Inferior parietal cortex (tissue), 1 donor: Measurements from ENCODE around the gene C5orf15.

Experiments used
- DNase-seq: peaks from one replicate; pipeline ENCODE4 v3.0.0-alpha.2; 2016; ENCODE audit errors: extremely low spot score

The C5orf15 gene

DNA sequence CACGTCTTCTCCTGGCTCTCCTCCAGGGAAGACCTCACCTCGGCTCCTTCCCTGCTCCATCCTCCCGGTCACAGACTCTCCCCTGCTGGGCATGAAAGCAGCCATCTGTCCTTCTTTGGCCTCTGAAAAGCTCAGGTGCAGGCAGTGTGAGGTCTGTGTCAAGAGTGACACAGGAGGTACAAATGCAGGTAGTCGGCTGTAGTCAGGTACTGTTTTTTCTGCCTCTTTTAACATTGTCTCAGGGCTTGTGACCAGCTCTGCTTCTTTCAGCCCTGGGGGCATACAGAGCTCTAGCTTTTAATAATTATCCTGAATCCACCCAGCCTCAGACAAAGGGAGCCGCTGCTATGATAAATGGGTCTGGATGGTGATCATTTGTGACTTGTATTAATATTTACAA, 46.4 kb downstream of the C5orf15 start:
- no peak for DNase-seq

DNA sequence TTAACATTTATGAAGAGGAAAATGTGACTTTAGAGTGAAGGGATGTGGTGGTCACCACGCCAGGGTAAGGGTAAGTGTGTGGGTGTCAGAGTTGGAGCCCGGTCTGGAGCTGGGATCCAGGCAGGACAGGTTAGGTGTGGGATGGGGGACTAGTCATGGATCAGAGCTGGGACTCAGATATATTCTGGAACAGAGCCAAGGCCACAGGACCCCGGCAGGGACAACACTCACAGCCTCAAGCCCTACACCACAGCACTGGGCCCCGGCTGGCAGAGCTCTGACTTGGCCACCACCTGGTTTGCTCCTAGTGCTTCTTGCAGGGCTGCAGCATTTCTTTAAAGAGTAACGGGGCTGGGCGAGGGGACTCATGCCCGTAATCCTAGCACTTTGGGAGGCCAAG, 47.4 kb downstream of the C5orf15 start:
- no peak for DNase-seq

DNA sequence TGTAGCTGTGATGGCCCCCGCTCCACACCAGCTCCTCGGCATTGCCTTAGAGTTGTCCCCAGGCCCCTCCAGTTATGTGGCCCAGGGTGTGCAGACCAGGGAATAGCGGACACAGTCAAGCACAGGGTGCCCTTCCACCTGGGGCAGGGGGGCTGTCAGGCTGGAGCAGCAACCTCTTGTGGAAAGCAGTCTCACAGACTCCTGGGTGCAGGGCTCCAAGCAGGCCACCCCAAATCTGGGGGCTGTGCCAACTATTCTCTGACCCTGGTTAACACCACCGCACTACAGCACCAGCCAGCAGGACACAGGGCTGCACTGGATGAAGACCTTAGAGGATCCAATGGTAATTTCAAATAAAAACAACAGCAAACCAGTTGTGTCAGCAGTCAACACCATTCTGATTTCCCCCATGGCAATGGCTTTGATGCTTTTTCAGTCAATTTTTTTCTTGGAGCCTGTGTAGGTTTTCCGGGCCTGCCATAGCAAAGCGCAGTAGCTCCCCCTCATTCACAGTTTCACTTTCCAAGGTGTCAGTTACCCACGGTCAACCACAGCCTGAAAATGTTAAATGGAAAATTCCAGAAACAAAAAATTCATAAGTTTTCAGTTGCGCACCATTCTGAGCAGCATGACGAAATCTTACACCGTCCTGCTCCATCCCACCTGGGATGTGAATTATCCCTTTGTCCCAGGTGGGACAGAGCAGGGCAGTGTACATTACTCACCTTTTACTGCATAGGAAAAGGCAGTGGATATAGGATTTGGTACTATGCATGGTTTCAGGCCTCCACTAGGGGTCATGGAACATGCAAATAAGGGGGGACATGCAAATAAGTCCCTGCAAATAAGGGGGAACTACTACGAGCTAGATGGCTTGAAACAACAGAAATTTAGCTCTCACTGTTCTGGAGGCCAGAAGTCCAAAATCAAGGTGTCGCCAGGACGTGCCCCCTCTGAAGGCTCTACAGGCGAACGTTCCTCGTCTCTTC, 49.0 kb downstream of the C5orf15 start:
- DNase-seq, result no peak

DNA sequence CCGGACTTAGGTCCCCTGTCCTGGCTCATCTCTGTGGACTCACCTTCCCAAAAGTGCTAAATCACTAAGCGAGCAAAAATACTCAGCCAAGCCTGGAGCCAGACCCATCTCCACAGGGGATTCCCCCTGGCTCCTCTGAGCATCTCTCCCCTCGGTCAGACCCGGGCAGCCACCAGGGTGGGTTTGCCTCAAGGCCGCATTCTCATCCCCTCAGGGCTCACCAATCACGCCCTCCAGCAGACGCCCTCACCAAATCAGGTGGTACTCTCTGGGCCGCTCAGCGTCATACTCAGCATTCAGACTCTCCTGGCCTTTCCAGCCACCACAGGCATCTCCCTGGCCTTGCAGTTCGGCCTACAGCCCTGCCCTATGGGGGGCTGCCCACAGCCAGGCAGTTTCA, 49.7 kb downstream of the C5orf15 start:
- DNase-seq, result no peak

DNA sequence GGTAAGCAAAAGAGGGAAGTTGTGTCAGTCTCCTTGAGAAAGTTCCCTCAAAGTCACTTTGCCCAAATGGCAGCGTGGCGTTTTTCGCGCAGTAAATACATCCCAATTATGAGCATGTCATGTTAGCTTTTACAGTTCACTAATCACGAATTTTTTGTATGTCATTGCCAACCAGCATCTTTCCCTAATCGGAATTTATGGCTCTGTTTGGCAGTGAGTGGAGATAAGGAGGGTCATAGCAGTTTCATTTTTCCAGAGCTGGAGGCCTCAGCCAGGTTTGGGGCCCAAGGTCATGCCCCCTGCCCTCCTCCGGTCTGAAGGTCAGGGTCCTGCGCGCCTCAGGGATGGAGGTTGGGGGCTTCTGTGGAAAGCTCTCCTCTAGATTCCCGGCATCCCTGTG, 50.1 kb downstream of the C5orf15 start:
- no peak for DNase-seq

DNA sequence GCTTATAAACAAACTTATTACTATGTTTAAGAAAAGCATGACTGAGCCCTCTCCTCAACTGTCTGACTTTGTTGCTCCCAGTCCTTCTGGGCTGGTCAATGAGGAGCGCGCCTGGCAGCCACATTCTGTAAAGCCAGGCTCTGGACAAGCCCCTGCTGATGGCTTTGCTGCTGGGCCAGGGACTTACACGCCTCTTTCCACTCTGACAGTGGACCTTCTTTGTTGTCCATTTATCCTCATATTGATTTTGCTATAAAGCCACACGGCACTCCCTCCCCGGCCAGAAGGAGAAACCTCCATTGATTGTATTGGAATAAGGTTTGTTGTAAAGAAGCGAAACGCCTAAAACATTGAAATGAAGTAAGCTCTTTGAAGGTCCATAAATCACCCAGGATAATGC, 50.6 kb downstream of the C5orf15 start:
- DNase-seq, result no peak

DNA sequence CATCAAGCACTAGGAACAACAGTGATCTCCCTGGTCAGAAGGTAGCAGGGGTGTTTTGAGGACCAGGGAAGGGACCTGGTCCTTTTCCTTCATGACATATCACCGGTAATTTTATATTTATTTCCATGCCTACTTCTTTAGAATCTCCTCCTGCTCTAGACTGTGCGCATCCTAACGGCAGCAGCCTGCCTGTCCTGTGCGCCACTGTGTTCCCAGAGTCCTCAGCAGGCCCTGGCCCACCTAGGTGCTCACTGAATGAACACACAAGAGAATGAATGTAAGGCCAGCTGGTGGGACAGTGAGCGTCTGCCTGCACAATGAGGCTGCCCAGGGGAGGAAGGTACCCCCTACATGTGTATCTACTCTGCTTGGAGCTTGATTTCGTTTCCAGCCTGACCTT, 51.5 kb downstream of the C5orf15 start:
- DNase-seq, result no peak

DNA sequence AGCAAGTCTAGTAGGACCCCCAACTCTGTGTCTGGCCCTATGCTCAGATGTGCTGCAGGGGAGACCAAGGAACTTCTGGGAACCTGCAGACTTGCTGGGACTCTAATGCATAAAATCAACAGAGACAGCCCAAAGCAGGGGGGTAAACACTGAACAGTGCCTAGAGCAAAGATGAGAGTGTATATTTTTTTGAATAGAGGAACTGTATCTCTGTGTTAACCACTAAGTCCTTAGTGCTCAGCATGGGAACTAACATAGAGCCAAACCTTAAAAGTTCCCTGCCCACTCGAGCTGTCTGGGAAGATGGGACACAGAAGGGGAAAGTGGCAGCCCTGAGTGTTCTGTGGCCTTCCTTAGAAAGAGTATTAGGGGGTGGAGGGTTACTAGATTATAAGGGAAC, 51.9 kb downstream of the C5orf15 start:
- no peak for DNase-seq

DNA sequence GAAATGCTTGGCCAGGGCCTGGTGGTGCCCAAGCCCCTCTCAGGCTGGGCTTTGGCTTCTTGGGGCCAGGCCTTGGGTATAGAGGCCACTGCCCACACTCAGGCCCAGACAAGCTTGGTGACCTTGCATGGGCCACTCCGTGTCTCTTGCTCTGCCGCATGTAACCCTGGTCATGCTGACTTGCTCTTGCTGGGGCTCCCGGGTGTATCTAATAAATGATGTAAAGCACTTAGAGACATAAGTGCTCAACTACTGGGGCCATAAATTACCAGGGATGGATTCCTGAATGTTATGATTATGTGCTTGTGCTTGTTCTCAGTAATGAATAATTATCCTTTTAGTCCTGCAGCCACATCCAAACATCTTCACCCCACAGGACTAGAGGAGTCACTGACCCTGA, 54.0 kb downstream of the C5orf15 start:
- no peak for DNase-seq

DNA sequence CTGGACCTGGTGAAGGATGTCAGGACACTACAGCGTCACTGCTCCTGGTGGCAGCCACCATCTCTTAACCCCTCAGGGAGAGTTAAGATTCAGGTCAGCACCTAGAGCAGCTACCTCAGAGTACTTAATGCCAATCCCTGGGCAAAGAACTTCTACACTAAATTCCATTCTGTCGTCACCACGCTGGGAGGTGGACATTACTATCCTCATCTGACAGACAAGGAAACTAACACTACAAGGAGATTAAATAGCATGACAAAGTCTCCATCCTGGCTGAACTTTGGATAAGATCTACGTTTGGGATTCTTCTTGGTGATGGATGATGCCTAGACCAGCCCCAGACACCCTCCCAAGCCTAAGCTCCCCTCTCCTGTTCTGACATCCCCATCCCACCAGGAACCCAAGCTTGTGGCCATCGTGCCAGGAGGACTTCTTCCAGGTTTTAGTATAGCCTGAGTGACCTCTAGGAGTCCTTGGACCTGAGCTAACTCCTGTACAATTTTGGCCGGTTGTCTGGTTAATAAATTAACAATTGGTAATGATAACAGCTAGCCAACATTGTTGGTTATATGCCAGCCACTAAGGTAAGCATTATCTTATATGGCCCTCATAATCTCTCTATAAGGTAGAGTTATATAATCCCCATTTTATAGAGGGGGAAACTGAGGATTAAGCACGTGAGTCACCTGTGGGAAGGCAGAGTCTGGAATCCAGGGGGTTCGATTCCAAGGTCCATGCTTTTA, 54.8 kb downstream of the C5orf15 start:
- no peak for DNase-seq

DNA sequence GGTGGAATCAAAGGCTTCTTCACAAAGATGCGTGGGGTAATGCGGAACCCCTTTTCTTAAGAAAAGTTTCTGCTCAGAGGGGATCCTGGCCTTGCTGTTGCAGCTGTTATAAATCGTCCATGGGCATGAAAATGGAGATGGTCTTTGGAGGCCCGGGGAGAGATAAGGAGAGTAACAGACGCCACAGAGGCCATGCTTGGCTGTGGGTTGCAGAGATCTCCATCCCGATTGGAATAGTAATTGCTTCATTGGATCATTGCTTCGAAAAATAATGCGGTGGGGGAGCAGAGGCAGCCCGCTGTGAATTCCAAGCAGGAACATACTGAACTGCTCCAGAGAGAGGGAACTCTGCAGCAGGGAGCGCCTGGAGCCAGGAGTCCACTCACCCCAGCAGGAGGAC, 55.5 kb downstream of the C5orf15 start:
- no peak for DNase-seq

DNA sequence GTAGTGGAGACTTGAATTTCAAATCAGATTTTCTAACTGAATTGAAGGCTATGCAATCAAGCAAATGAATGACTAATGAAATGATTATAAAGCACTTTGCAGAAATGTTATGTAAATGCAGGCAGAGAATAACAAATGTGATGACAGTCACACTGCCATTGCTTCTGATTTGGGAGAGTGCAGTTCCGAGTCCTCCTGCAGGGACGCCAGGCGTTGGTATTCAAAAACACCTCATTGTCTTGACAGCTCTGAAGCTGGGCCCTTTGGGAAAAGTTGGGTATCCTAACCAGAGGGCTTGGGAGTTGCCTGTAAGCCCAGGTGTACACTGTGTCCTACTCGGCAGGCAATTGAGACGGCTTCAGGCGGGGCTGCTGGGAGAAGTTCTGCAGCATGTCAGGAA, 57.9 kb downstream of the C5orf15 start:
- DNase-seq, result no peak

DNA sequence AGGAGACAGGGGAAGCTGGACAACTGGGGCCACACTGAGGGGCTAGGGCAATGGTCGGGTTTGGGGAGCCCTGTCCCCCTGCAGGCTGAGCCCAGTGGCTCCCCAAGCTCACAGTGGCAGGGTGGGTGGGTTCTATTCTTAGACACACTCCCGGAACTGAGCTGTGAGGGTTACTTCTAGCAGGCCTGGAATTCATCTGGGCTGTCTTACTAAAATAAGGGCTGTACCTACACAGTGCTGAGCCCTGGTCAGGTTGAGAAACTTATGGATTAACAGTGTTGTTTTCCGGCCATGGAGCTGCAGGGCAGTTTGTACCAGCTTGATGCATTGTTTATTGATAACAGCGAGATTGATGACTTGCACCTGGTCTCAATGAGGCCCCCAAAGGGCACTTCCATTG, 58.8 kb downstream of the C5orf15 start:
- DNase-seq, result no peak

DNA sequence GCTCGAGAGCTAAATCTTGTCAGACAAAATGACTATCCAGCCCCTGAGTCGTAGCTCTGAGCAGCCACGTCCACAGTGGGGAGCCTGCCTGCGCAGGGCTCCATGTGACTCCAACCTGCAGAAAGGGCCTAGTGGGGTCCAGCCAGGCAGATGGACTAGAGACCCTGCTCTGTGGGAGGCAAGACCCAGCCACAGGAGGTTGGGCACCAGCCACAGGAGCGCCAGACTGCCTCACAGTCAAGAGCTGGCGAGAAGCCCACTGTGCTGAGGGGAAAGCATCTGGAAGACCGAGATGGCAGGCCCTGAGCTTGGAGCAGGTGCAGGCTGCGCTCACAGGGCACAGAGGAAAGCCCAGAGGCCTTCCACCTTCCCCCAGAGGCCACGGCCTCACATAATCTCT, 61.4 kb downstream of the C5orf15 start:
- DNase-seq, result no peak

DNA sequence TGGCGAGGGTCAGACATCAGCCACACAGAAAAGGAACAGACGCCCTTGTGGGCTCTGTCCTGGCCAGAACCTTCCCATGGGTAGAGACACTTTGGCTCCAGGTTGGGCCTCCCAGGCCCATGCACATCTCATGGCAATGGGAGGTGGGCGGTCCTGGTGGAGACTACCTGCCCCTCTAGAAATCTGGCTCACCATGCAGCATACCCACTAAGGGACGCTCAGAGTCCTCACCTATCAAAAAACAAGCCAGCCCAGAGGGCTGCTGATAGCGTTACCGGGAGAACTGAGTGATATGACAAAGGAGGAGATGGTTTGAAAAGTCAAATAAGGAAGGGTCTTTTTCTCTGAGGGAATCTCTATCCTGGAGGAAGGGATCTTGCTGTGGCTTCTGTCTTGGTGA, 62.1 kb downstream of the C5orf15 start:
- DNase-seq, result no peak
